ENCODE results near the gene NOP58.

DNA sequence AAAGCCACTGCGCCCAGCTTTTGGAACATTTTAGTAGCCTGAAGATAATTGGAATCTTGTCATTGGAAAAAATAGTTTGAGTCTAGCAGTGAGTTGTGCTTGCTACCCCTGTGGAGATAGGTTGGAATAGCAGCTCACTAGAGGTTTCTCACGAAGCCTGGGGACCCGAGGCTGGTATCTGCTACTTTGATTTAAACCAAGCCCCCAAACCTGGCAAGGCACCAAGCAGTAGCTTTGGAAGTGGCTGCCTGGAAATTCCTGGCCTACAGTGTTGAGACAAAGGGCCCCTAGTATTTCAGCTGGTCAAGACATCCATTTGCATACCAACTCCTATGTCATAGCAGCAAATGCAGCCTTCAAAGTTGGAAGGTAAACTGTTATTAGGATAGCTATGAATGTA lies 42.1 kb downstream of the NOP58 start:
- TF ChIP-seq, protein P1, sequence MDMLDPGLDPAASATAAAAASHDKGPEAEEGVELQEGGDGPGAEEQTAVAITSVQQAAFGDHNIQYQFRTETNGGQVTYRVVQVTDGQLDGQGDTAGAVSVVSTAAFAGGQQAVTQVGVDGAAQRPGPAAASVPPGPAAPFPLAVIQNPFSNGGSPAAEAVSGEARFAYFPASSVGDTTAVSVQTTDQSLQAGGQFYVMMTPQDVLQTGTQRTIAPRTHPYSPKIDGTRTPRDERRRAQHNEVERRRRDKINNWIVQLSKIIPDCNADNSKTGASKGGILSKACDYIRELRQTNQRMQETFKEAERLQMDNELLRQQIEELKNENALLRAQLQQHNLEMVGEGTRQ (IDR thresholded peaks at IDR 0.05; ENCODE audit: low read depth, low read length), result no peak
- TF ChIP-seq, protein P2, sequence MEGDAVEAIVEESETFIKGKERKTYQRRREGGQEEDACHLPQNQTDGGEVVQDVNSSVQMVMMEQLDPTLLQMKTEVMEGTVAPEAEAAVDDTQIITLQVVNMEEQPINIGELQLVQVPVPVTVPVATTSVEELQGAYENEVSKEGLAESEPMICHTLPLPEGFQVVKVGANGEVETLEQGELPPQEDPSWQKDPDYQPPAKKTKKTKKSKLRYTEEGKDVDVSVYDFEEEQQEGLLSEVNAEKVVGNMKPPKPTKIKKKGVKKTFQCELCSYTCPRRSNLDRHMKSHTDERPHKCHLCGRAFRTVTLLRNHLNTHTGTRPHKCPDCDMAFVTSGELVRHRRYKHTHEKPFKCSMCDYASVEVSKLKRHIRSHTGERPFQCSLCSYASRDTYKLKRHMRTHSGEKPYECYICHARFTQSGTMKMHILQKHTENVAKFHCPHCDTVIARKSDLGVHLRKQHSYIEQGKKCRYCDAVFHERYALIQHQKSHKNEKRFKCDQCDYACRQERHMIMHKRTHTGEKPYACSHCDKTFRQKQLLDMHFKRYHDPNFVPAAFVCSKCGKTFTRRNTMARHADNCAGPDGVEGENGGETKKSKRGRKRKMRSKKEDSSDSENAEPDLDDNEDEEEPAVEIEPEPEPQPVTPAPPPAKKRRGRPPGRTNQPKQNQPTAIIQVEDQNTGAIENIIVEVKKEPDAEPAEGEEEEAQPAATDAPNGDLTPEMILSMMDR (conservative IDR thresholded peaks at IDR 0.05; ENCODE audit: low read depth, low read length), result no peak
- TF ChIP-seq RAD21 (IDR thresholded peaks at IDR 0.05; ENCODE audit: low read length) (no peak), FOS (IDR thresholded peaks at IDR 0.05; ENCODE audit: low read depth, low read length) (no peak), MAFK (IDR thresholded peaks at IDR 0.05; ENCODE audit: low read depth, low read length) (no peak), POLR2A (IDR thresholded peaks at IDR 0.05; ENCODE audit: low read depth, low read length) (no peak), MAZ (IDR thresholded peaks at IDR 0.05; ENCODE audit: borderline replicate concordance, low read depth, low read length) (no peak), SMC3 (IDR thresholded peaks at IDR 0.05; ENCODE audit: low read depth, low read length) (no peak), CEBPB (IDR thresholded peaks at IDR 0.05; ENCODE audit: low read depth, low read length) (no peak), CHD1 (IDR thresholded peaks at IDR 0.05; ENCODE audit: low read depth, low read length) (no peak), MXI1 (IDR thresholded peaks at IDR 0.05; ENCODE audit: borderline replicate concordance, low read depth, low read length) (no peak), RFX5 (IDR thresholded peaks at IDR 0.05; ENCODE audit: low read depth, low read length) (no peak)

All from IMR-90 (cell line).